GM18951 (cell line): ENCODE results near the gene ZNF560.
A peak's percentile ranks its signal among the peaks of the same experiment; 100 is the strongest.
"Not testable (repeated sequence)": the region's sequence is repeated elsewhere in the genome, so short reads cannot be mapped to it uniquely, and the experiment has no call there.

ENCODE experiments used
- POLR2A ChIP-seq: IDR thresholded peaks from 4 replicates; pipeline ENCODE4 v1.6.1; 2011; ENCODE audit warnings: mild to moderate bottlenecking; ENCODE audit not compliant: insufficient read length, insufficient read depth; ENCODE audit errors: extremely low read depth
- in situ Hi-C: fragments of 300-500 bp; cut with MboI; formaldehyde crosslinking; loops from one replicate; pipeline ENCODE4 v1.12.0; 2022; ENCODE audit warnings: low sequenced_read_pairs, mixed read lengths, inconsistent platforms; ENCODE audit not compliant: unreplicated experiment

Gene ZNF560

GRCh38 chr19:9498183-9498902 lies at the start of gene ZNF560:
Gene ZNF560 (minus strand): TSS chr19:9498616. CDS start chr19:9475313, 23,303 bp downstream.
- in situ Hi-C loops: no loop called here
- TF ChIP-seq POLR2A: no peak

GRCh38 chr19:9547870-9548269 lies 49.5 kb upstream of the ZNF560 start:
- TF ChIP-seq POLR2A: no peak
- in situ Hi-C loops: no loop called here

DNA sequence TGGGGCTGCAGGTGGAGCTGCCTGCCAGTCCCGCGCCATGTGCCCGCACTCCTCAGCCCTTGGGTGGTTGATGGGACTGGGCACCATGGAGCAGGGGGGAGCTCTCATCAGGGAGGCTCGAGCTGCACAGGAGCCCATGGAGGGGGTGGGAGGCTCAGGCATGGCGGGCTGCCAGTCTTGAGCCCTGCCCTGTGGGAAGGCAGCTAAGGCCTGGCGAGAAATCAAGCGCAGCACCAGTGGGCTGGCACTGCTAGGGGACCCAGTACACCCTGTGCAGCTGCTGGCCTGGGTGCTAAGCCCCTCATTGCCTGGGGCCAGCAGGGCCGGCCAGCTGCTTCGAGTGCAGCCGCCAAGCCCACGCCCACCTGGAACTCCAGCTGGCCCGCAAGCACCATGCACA lies 42.9 kb upstream of the ZNF560 start:
- in situ Hi-C loops: not testable (repeated sequence)

GRCh38 chr19:9539921-9540320 lies 41.5 kb upstream of the ZNF560 start:
- in situ Hi-C loops: not testable (repeated sequence)

- in situ Hi-C loops: not testable (repeated sequence)
These were observed 40.8 kb upstream of the ZNF560 start for GRCh38 chr19:9539201-9539600.

DNA sequence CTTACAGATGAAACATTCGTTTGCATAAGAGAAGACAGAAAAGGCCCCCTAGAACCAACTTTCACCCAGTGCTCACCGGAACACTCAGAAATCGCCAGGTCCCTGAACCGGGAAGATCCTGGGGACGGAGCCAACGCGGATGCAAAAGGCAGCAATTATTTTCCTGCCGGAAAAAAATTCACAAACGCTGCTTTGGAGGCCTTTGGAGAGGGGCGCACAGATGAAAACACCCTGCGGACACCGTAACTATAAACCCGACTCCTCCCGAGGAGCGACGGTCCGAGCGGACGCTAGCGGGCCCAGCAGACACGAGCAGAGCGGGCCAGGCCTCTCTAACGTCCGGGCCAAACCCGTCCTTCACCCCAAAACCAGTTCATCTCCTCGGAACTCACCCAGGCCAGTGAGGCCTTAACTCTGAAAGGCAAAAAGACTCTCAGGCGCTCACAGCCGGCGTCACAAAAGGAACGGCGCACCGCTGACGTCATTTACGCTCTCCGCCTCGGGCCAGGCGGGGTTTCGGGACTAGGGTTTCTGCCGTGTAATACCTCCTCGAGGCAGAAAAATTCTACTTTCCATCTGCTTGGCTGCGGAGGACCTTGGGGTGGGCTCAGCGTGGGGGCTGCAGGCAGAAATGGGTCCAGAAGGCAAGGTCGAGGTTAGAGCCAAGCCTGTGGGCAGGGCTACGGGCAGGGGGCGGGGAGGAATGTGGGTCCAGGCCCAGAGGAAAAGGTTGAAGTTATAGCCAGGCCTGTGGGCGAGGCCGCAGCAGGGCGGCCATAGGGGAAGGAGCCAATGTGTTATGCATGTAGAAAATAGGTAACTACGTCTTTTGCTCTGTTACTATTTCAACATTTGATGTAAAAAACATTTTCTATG lies 40.0 kb upstream of the ZNF560 start, which contains the start of gene ZNF426:
Gene ZNF426, minus strand, starts transcription at position 463 of the 876 bp plus-strand sequence. CDS start 2,413 bp downstream, outside the sequence.
- in situ Hi-C loops: no loop called here
- TF ChIP-seq POLR2A: peak; percentile 64

- in situ Hi-C loops: no loop called here
These were observed 37.5 kb upstream of the ZNF560 start for GRCh38 chr19:9535934-9536333.

DNA sequence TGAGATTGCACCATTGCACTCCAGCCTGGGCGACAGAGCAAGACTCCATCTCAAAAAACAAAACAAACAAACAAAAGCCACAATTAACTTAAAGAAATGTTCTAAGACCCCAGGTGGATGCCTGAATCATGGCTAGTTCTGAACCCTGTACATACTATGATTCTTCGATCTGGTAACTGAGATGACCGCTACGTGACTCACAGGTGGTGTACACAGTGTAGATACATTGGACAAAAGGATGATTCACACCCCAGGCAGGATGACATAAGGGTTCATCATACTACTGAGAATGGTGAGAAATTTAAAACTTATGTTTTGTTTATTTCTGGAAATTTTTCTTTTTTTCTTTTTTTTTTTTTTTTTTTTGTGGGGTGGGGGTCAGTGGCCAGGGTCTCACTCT lies 33.5 kb upstream of the ZNF560 start:
- no peak for TF ChIP-seq POLR2A
- in situ Hi-C loops: no loop called here

More at GRCh38 chr19:9535934-9536333, 37.5 kb upstream of the ZNF560 start:
- no peak for TF ChIP-seq POLR2A

- in situ Hi-C loops: no loop called here
- TF ChIP-seq POLR2A: no peak
These were observed 30.4 kb upstream of the ZNF560 start for GRCh38 chr19:9528757-9529336.

DNA sequence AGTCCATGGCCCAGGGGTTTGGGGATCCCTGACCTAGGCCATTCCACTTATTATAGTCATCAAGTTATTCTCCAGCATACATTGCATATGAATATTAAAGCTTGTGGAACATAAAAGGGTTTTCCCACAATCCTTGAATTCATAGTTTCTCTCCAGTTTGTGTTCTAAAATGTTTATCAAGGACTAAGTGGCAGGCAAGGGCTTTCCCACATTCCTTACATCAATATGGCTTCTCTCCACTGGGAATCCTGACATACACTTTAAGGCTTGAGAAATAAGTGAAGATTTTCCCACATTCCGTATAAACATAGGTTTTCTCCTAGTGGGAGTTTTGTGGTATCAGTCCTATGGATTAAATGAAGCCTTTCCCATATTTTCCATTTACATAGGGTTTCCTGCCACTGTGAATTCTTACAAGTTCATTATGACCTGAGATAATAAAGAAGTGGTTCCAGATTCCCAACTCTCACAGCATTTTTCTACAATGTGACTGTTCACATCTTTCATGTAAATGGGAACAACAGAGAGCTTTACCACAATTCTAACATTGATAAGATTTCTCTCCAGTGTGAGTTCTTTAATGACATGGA lies 25.6 kb upstream of the ZNF560 start:
- no peak for TF ChIP-seq POLR2A
- in situ Hi-C loops: no loop called here

DNA sequence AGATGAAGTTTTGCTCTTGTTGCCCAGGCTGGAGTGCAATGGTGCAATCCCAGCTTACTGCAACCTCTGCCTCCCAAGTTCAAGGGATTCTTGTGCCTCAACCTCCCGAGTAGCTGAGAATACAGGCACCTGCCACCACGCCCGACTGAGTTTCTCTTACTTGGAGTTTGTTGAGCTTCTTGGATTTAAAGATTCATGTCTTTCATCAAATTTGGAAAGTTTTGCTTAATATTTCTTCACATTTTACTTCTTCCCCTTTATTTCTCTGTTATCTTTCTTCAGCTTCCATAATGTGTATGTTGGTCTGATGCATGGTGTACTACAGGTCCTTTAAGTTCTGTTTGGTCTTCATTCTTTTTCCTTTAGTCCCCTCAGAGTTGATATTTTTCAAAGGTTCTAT lies 8.9 kb upstream of the ZNF560 start:
- TF ChIP-seq POLR2A: no peak
- in situ Hi-C loops: no loop called here

- in situ Hi-C loops: no loop called here
- TF ChIP-seq POLR2A: no peak
These were observed 2.4 kb upstream of the ZNF560 start for GRCh38 chr19:9500796-9501195.

- in situ Hi-C loops: no loop called here
- no peak for TF ChIP-seq POLR2A
These were observed 4.3 kb downstream of the ZNF560 start for GRCh38 chr19:9494096-9494495.

DNA sequence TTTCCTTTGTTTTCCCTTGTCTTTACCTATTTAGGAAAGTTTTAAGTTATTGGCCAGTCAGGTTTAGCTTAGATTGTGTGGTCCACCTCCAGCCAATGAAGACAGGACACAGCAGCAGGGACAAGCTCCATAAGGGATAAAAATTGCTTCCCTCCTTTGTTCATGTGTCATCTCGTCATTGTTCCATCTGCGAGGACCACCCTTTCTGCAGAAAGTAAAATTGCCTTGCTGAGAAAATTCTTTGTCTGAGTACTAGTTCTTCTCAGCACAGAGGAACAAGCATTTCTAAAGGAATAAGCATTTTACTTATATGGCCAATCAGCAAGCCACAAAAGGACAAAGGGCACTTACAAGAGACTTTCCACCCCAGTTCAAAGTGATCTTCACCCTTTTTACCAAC lies 11.4 kb downstream of the ZNF560 start:
- no peak for TF ChIP-seq POLR2A
- in situ Hi-C loops: no loop called here

DNA sequence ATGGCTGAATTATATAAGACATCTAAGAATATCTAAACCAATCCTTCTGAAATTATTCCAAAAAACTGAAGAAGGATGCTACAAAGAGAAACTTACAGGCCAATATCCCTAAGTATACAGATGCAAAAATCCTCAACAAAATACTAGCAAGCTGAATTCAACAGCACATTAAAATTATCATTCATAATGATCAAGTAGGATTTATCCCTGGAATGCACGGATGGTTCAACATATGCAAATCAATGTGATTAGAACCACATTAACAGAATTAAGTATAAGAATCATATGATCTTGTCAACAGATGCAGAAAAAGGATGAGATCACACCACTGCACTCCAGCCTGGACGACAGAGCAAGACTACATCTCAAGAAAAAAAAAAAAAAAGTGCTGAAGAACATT lies 13.3 kb downstream of the ZNF560 start:
- TF ChIP-seq POLR2A: no peak
- in situ Hi-C loops: no loop called here
